NCI-H1417 treated with DMSO at 0.1 percent for 48 hours (cell line): ENCODE results near the gene CLEC16A.

ENCODE experiments used
- DNase-seq: peaks from one replicate; lab custom pipeline; 2025; lab: John Stamatoyannopoulos, UW

Gene CLEC16A

DNA sequence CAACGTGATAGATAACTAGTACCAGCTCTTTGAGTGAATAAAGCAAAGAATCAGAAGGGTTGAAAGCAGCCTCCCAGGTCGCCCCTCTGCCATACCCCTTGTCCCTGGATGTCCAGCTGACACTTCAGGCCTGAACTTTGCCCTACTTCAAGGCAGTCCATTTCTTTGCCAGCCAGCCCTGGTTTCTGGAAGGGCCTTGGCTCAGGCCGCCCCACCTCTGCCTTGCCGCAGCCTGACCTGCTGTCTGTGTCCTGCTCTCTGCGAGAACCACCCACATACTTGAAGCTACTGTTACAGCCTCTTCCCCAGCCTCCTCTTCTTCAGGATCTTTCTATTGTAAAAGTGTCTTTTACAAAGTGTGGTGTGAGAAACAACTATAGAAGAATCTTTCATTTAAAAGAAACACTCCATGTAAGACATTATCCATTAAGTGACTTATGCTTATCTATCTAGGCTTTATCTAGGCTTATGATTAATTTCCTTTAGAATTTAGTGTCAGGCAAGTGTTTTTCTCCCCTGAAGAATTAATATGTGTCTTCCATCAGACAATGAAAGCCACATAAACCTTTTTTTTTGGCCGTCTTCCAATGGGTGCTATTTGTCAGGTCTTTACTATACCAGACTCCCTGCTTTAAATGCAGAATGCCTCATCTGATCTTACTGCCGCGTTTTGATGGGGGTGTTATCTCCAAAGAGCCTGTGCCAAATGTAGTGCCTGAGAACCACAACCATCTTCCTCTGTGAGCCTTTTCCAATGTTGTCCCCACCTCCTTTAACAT lies 177.7 kb downstream of the CLEC16A start:
- no peak for DNase-seq

DNA sequence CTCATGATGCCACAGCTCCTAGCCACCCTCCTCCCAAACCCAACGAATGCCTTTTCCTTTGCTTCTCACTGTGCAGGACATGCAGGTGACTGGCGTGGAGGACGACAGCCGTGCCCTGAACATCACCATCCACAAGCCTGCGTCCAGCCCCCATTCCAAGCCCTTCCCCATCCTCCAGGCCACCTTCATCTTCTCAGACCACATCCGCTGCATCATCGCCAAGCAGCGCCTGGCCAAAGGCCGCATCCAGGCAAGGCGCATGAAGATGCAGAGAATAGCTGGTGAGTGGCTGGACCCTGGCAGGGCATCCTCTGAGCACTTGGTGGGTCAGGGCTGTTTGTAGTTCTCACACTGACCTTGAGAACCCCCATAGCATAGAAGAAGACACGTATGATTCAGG lies 179.3 kb downstream of the CLEC16A start:
- DNase-seq = no peak

DNA sequence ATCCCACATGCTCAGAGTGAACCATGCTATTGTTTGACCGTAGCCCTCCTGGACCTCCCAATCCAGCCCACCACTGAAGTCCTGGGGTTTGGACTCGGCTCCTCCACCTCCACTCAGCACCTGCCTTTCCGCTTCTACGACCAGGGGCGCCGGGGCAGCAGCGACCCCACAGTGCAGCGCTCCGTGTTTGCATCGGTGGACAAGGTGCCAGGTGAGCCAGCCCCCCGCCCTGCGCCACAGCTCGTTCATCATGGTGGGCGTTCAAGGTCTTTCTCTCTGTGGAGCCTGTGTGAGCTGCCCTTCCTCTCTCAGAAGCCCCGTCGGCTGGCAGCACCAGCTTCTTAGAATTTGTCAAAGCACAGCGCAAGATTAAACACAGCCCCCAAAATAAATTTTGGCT lies 181.6 kb downstream of the CLEC16A start:
- DNase-seq = no peak

DNA sequence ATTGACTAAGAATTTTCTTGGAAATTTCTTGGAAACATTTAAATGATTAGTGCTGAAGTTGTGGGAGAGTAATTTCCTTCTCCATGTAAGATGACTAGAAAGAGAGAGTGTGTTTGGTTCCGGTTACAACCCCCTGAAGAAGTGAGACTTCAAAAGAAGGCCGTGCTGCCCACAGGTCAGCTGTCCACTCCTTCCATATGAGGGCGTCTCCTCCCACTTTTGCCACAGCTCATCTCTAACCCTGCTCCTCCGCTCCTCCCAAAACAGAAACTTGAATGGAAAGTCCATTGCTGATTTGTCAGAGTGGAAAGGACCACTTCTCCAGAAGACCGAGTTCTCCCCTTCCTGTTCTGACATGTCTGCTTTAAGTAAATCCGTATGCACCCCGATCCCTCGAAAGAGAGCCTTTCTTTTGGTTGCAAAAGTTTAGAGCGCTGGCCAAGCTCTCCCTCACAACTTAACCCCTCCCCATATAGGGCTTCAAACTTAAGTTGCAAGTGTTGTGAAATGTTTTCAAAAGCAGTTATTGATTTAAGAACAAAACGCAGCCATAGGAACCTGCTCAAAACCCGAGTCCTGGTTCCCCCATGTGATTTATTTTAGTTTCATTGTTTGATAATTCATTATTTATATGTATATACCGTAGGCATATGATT lies 182.2 kb downstream of the CLEC16A start:
- DNase-seq = no peak

DNA sequence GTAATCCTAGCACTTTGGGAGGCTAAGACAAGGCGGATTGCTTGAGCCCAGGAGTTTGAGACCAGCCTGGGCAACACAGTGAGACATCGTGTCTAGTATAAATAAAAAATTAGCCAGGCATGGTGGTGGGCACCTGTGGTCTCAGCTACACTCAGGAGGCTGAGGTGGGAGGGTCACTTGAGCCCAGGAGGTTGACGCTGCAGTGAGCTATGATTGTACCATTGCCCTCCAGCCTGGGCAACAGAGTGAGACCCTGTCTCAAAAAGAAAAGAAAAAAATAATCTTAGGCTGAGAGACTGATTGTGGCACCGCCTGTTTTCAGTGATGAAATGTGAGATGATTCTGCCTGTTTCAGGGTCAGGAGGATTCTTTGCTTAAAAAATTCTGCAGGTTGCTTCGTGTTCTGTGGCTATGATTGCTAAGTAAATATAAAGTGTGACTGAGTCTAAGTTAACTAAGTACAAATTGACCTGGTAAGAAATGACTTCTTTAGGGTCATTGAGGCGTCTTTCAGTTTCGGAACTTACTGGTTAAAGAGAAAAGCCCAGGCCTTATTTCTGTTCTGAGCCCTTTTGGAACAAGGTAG lies 183.3 kb downstream of the CLEC16A start:
- no peak for DNase-seq

DNA sequence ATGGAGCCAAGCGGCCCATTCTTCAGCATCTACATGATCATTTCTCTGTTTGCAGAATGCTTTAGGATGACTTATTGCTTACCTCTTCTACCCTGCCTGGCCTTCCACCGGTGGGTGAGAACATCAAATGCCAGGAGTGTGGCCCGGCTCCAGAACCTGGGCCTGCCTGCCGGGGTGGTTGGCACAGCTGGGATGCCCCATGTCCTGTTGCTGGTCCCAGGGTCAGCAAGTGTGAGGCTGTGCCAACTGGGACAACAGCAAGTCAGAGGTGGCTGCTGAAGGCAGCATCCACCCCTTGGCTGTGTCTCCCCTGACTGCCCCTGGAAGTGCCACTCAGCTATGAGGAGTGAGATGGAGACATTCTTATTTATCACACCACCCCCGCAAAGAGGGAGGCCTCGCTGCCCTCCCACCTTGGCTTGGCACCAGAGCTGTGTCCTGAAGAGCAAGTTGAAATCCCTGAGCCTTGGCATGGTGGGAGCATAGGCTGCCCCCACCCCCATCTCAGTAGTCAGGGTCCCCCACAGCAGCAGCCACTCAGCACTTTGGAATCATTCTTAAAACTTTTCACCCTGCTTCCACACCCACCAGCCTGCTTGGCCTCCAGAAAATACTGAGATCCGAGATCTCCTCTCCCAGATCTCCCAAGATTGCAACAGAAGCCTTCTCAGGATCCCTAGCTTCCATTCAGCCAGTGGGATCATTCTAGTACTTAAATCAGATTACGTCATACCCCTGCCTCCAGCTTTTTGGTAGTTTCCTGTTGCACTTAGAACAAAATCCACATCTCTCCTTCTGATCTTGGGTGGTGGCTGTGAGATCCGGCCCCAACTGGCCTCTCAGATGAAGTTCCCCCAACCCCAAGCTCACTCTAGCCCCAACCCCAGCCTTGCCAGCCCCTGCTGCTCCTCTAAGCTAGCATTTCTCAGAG lies 184.1 kb downstream of the CLEC16A start:
- no peak for DNase-seq

DNA sequence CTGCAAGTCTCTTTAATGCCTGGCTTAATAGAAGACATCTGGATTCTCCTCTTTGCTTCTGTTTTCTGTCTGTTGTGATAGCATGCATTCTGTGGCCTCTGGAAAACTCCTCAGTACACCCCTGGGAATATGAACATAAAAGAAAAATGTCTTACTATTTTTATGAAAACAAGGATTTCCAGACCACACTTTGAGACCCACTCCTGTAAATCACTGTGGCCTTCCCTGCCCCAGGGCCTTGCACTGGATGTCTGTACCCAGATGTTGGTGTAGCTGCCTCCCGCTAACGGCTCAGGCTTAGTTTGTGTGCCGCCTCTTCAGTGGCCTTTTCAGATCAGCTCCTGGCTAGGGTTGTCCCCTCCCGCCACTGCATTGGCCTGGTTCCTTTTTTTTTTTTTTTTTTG lies 185.0 kb downstream of the CLEC16A start:
- DNase-seq = no peak

DNA sequence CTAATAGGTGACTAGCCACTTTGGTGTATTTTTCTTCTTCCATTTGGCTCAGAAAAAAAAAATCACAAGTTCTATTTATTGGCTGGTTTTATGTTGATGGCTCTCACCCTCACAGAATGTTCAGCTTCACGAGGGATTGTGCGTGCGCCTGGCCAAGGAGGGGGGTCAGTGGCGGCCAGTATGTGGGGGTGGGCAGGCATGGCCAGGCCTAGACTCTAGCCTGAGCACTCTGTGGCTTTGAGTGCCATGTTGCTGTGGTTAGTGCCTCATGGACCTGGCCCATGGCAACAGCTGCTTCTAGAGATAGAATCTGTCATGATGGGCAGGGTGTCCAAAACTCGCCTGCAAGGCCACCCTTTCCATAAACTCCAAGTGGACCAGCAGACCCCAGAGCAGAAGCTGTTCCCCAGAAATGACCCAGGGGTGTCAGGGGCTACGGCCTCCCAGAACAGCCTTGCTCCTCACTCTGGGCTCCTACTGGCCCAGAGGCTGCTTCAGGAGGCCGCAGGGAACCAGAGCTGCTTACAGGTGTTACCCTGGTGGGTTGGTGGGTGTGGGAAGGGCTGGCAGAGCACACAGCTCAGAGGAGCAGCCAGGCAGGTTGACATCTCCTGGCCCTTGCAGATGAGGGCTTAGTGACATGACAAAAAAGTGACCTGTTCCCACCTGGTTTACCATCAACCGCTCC lies 186.8 kb downstream of the CLEC16A start:
- DNase-seq = no peak

DNA sequence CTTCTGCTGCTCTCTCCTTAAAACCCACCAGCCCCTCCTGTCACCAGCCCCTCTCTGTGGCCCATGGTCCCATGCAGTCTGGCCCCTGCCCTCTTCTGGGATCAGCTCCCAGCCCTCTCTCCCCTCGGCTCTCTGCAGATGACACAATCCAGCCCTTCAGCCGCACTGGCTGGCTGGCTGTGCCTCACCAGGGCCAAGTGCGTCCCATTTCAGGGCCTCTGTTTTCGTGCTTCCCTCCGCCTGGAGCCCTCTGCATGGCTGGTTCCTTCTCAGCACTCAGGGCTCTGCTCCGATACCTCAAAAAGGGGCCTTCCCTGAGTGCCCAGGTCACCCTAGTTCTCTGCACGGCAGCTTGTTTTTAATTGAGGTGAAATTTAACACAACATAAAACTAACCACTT lies 187.3 kb downstream of the CLEC16A start:
- no peak for DNase-seq

DNA sequence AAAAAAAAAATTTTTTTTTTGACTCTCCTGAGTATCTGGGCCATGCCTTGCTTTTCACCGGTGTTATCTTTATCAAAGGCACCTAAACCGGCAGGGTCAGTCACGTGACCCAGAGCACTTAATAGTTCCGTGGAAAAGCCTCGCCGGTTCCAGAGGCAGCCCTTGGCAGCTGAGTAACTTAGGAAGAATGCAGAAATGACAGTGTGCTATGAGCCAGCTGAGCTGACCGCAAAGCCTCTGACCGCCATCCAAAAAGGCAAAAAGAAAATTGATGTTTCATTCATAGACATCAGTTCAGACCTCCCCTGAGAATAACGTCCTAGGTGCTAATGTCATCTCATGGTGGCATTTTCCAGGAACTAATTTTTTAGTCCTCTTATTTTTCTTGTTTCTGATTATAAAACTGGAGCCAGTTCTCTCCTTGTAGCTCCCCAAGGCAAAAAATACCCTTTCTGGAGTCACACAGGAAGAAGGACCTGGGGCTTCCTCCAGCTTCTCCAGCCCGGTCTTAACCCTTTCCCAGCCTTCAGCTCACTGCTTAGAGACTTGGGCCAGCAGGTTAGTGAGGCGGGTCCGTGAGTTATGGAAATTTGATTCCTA lies 189.1 kb downstream of the CLEC16A start:
- DNase-seq = no peak

DNA sequence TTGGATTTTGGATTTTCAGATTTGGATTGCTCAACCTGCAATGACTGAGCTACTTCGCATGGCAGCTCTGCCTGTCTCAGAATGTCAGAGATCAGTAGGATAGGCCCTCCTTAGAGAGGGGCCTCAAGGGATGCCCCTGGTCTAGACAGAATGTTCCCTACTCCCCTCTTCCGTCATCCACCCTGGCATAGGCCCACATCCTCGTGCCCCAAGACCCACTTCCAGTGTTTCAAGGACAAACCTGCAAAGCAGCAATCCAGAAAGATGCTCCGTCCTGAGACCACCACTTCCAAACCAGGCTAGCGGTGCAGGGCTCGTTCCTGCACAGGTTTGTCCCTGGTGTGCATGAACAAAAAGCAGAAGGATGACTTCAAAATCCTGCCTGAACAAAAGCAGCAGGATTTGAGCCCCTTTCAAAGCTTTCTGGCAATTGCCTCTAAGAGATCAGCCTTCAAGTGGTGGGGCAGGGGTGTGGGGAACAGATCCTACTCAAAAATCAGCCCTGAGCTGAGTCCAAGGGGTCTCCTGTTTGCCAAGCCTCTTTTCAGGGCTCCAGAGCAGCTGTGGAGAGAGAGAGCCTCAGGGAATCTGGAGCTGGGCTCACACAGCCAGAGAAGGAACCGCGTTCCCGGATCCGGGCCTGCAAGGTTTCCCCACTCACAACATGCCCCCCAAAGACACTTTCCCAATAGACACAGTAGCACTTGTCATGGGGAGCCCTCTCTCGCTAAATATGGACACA lies 190.5 kb downstream of the CLEC16A start:
- no peak for DNase-seq

DNA sequence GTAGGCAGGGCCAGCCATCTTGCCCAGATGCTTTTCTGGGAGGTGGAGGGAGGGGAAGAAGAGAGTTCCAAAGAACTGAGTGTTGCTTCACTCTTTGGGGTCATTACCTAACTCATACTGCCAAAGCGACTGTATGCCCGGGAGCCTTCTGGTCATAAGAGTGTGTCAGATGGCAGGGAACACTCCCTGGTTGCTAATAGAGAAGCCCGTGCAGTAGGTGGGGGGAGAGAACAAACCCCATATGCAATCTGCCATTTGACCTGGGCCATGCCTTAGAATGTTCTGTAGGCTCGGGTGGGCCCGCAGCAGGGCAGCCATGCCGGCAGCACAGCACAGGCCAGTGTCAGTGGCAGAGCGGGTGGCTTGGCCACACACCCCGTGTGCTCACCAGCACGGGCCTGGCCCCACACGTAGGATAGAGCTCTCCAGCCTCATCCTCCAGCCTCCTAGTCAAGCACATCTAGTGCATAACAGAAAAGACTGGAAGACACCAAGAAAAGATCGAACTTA lies 191.2 kb downstream of the CLEC16A start:
- no peak for DNase-seq

DNA sequence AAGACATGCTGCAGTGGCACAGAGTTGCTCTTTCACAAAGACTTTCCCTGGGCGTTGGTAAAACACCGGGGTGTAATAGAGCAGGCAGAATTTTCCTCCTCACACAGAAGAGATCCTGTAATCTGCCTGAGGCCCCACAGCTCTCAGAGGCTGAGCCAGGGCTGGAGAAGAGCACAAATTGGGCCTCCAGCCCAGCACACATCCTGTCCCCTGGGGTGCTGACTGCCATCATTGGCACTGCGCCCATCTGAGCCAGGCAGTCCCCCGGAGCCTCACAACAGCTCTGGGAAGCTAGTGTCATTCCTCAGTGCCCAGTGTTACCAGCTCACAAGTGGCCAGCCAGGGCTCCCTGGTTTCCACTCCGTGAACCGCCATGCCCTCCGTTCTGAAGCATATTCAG lies 192.2 kb downstream of the CLEC16A start:
- DNase-seq = peak; percentile 47

DNA sequence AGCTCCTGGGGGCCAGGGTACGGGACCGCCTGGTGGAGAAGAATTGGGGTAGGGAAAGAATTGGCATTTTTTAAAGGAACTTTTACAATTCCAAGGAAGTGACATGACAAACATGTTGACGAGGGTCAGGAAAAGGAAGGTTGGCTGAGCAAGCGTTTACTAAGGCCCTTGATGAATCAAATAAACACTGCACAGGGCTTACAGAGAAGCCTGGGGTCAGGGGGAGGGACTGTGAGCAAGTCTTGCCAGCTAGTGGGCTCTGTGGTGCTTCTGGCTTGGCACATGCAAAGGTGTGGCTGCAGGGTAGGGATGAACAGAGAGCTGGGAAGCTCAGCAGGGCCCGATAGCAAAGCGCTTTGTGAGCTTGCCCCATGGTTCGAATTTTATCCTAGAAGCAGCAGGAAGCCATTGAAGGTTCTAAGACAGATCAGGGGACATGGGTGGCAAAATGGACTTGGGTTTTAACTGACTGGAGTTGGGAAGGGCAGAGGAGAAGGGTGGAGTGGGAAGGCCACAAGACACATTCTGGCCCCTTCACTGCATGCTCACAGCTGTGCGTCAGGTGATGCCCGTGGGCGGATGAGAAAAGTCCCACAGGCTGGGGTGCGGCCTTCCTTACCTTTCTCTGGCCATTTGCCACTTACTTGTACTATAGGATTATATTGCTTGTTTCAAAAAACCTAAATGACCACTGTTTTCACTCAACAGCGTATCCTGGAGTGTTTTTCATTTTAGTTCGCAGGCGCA lies 193.8 kb downstream of the CLEC16A start:
- no peak for DNase-seq

DNA sequence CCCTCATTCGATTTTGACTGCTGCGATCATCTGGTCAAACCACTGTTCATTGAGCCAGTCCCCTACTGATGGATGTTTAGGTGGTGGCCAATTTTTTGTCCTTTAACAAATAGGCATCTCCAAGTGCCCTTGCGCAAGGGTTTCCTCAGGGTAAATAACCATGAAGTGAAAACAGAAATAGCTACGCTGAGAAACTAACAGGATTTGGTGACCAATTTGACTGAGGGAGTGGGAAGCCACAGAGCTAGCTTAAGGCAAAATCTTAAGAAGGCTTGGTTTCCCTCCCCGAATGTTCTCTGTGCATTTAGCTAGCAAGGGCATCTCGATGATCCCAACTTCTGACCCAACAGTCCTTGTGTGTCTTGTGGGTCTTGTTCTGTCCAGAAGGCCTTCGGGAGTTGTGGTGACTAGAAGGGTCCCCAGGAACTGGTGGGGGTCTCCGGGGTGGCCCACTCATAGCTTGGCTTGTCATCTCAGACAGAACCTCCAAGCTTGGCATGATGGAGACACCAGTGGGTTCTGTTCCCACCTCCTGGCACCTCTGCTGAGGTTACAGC lies 194.5 kb downstream of the CLEC16A start:
- DNase-seq = no peak

DNA sequence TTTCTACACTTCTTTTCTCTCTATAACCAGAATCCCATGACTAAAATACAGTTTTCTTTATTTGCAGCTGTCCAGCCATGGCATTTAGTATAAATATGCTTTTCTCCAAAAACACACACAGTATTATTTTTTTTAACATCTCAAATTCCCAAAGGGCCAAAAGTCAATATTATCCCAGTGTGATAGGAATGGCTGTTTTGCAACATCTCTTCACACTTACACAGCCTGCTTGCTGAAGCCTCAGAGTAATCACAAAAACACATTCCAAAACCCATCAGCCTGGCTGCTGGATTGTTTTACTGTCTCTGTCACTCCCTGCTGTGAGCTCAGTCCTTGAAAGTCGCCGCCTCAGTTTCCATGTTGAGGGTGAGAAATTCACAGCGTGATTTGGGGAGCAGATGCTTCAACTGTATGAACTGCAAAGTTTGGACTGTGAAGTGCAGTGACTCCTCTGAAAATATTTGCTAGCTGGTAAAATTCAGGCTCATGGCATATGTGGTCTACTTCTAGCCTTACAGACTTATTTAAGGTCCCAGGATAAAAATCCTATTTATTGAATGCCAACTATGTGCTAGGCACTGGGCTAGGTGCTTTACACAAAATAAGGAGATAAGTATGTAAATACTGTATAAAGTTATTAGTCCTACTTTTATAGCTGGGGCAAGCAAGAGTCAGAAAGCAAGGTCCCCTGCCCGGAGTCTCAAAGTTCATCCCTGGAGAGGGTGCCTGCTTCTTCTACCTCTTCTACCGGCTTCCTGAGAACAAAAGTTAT lies 195.1 kb downstream of the CLEC16A start:
- DNase-seq = no peak

DNA sequence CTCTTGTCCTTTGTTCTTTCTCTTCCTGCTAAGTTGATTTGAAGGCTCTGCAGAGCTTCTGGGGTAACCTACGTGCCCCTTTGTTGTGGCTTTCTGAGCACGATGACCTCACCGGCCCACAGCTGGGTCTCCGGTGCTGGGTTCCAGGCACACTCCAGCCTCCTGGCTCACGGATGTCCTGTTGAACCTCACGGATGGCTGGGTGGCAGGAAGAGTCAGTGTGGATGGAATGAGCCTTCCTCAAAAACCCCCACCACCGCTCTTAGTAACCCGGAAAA lies 195.7 kb downstream of the CLEC16A start:
- DNase-seq = no peak

DNA sequence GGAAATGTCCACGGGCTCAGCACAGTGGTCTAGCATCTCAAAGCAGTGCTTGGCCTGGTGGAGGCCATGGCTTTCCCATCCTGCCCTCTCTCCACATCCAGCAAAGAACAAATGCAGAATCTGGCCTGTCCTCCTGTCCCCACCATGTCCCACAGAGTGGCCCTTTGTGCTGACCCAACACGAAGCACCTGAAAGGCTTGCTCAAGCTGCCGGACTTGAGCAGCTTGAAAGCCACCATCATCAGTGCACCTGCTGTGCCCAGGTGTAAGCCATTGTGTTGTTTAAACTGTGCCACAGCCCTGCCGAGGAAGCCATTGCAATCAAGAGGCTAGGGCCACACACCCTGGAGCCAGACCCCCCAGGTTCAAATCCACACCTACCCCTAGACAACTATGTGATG lies 196.1 kb downstream of the CLEC16A start:
- no peak for DNase-seq

DNA sequence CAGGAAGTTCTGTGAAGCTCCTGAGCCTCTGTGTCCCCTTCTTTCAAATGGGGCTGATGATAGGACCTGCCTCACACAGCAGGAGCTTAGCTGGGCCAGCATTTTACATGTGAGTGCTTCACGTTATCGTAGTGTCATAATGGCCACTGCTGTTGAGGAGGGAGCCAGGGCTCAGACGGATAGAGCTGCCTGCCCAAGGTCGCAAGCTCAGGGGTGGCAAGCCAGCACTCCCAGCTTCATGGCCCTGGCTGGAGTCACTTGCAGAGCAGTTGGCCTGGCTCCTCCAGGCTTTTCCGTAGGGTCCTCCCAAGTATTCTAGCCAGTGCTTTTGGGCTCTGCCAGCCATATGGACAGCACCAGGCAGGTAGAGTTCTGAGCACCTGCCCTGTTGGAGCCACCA lies 196.5 kb downstream of the CLEC16A start:
- no peak for DNase-seq
